SK-N-SH (cell line): ENCODE results near the gene CLEC20A. TPM values are rescaled to one million over a fixed set of nuclear protein-coding genes. Genes with fewer than 3 reads are reported as not detected.

Source experiments
- CTCF ChIA-PET: fragments of 300-600, 350-600 bp; formaldehyde crosslinking; extraction: SDS; loops from one replicate; lab custom pipeline; 2021; lab: Yijun Ruan, JAX
- POLR2A ChIA-PET: fragments of 350-600 bp; sonication (Branson Sonifier 250); formaldehyde crosslinking; extraction: SDS; loops from one replicate; lab custom pipeline; 2020; ENCODE audit warnings: antibody characterized with exemption, inconsistent platforms; lab: Yijun Ruan, JAX
- DNase-seq: peaks from one replicate; pipeline ENCODE4 v3.0.0; 2012
- H2AFZ ChIP-seq: fragments of 200-600 bp; sonication (generic); 2 replicates; pipeline ENCODE4 v1.8.1; 2016; ENCODE audit warnings: antibody characterized with exemption, mild to moderate bottlenecking, low read depth
- H3F3A ChIP-seq: fragments of 200-600 bp; sonication (generic); replicated peaks from 2 replicates; pipeline ENCODE3; 2016; ENCODE audit warnings: antibody characterized with exemption, mild to moderate bottlenecking; ENCODE audit not compliant: insufficient read depth
- H3K27ac ChIP-seq, 2 experiments: fragments of 200-500 bp in 1 of 2; fragments of 200-600 bp in 1 of 2; sonication (Bioruptor generic) in 1 of 2; sonication (generic), shearing (Covaris generic) in 1 of 2; 2 replicates each; pipeline versions ENCODE4 v1.5.1 to v1.6.1; 2014 to 2016; ENCODE audit warnings: low read depth in 2 of 2, inconsistent platforms in 1 of 2, low read length in 1 of 2, mild to moderate bottlenecking in 1 of 2, mixed read lengths in 1 of 2
- H3K27me3 ChIP-seq: fragments of 200-600 bp; sonication (generic), shearing (Covaris generic); 2 replicates; pipeline ENCODE4 v1.6.1; 2016; ENCODE audit warnings: mixed run types; ENCODE audit not compliant: insufficient read depth
- H3K36me3 ChIP-seq, 2 experiments: fragments of 200-500 bp in 1 of 2; fragments of 200-600 bp in 1 of 2; sonication (Bioruptor generic) in 1 of 2; sonication (generic) in 1 of 2; replicated peaks in 1 of 2; 2 replicates each; pipeline versions ENCODE3 to v1.5.1; 2014 to 2016; ENCODE audit warnings: low read length in 1 of 2, mild to moderate bottlenecking in 1 of 2; ENCODE audit not compliant: insufficient read depth in 2 of 2, control insufficient read depth in 1 of 2
- H3K4me1 ChIP-seq, 2 experiments: fragments of 200-500 bp in 1 of 2; fragments of 200-600 bp in 1 of 2; sonication (Bioruptor generic) in 1 of 2; sonication (generic), shearing (Covaris generic) in 1 of 2; 2 replicates each; pipeline versions ENCODE4 v1.5.1 to v1.6.1; 2014 to 2016; ENCODE audit warnings: low read depth in 1 of 2, low read length in 1 of 2, mixed run types in 1 of 2; ENCODE audit not compliant: insufficient read depth in 2 of 2, control insufficient read depth in 1 of 2
- H3K4me2 ChIP-seq: fragments of 200-600 bp; sonication (generic), shearing (Covaris generic); 2 replicates; pipeline ENCODE4 v1.6.1; 2017; ENCODE audit warnings: mixed run types
- H3K4me3 ChIP-seq, 2 experiments: fragments of 200-500 bp in 1 of 2; fragments of 200-600 bp in 1 of 2; sonication (Bioruptor generic) in 1 of 2; sonication (generic), shearing (Covaris generic) in 1 of 2; 2 replicates each; pipeline versions ENCODE4 v1.5.1 to v1.8.1; 2014 to 2016; ENCODE audit warnings: low read depth in 2 of 2, inconsistent platforms in 1 of 2, low read length in 1 of 2, mild to moderate bottlenecking in 1 of 2, mixed read lengths in 1 of 2, moderate library complexity in 1 of 2
- H3K79me2 ChIP-seq: fragments of 200-600 bp; sonication (generic); 2 replicates; pipeline ENCODE4 v1.8.1; 2017; ENCODE audit warnings: mild to moderate bottlenecking; ENCODE audit not compliant: insufficient read depth
- H3K9ac ChIP-seq: fragments of 200-600 bp; sonication (generic); 2 replicates; pipeline ENCODE4 v1.6.1; 2017; ENCODE audit warnings: mixed run types
- H3K9me2 ChIP-seq: fragments of 200-600 bp; sonication (generic); 2 replicates; pipeline ENCODE4 v1.6.1; 2017; ENCODE audit warnings: mixed run types
- H3K9me3 ChIP-seq: fragments of 200-600 bp; sonication (generic); 2 replicates; pipeline ENCODE4 v1.6.1; 2017; ENCODE audit warnings: mixed run types, mild to moderate bottlenecking, moderate library complexity
- H4K20me1 ChIP-seq: fragments of 200-600 bp; sonication (generic); 2 replicates; pipeline ENCODE4 v1.6.1; 2017; ENCODE audit warnings: mild to moderate bottlenecking, mixed run types; ENCODE audit not compliant: insufficient read depth
- CTCF ChIP-seq: fragments of 200-600 bp; sonication (generic); IDR thresholded peaks from 2 replicates; pipeline ENCODE4 v1.6.1; 2017; ENCODE audit warnings: antibody characterized with exemption, mild to moderate bottlenecking, moderate library complexity
- ELF1 ChIP-seq: IDR thresholded peaks from 2 replicates; pipeline ENCODE4 v1.4.0; 2012
- EP300 ChIP-seq, 2 experiments: IDR thresholded peaks; 2 replicates each; pipeline versions ENCODE4 v1.4.0 to v1.6.1; 2012; ENCODE audit warnings: borderline replicate concordance in 1 of 2, low read depth in 1 of 2, low read length in 1 of 2
- EZH2phosphoT487 ChIP-seq: fragments of 200-600 bp; sonication (generic); IDR thresholded peaks from 2 replicates; pipeline ENCODE4 v1.6.1; 2017; ENCODE audit warnings: low read depth, mixed run types, mild to moderate bottlenecking, antibody characterized with exemption, moderate library complexity, borderline replicate concordance
- FOSL2 ChIP-seq: IDR thresholded peaks from 2 replicates; pipeline ENCODE4 v1.4.0; 2012; ENCODE audit warnings: low read depth, mild to moderate bottlenecking, moderate library complexity, borderline replicate concordance
- FOXJ3 ChIP-seq: sonication (generic); formaldehyde crosslinking; IDR thresholded peaks from 2 replicates; pipeline ENCODE4 v1.5.1; 2020; ENCODE audit warnings: mild to moderate bottlenecking, missing genetic modification reagents
- FOXM1 ChIP-seq: IDR thresholded peaks from 2 replicates; pipeline ENCODE4 v1.4.0; 2012; ENCODE audit warnings: low read depth, mild to moderate bottlenecking
- GABPA ChIP-seq: IDR thresholded peaks from 2 replicates; pipeline ENCODE4 v1.4.0; 2012; ENCODE audit warnings: low read depth, mild to moderate bottlenecking
- GATA2 ChIP-seq: sonication (generic); formaldehyde crosslinking; IDR thresholded peaks from 2 replicates; pipeline ENCODE4 v1.5.0; 2020; ENCODE audit warnings: mild to moderate bottlenecking, missing genetic modification reagents
- IRF3 ChIP-seq: fragments of 150-350 bp; IDR thresholded peaks from 2 replicates; pipeline ENCODE4 v1.6.1; 2016; ENCODE audit warnings: mild to moderate bottlenecking, low read depth, low read length
- MAX ChIP-seq: IDR thresholded peaks from 2 replicates; pipeline ENCODE4 v1.4.0; 2012; ENCODE audit warnings: low read depth
- NRF1 ChIP-seq: IDR thresholded peaks from 2 replicates; pipeline ENCODE4 v1.6.1; 2012; ENCODE audit warnings: low read depth, mild to moderate bottlenecking, low read length
- POLR2AphosphoS5 ChIP-seq: IDR thresholded peaks from 2 replicates; pipeline ENCODE4 v1.6.1; 2012; ENCODE audit warnings: low read depth, low read length
- RAD21 ChIP-seq: IDR thresholded peaks from 2 replicates; pipeline ENCODE4 v1.6.1; 2012; ENCODE audit warnings: mild to moderate bottlenecking, low read length
- RCOR1 ChIP-seq: fragments of 150-350 bp; IDR thresholded peaks from 2 replicates; pipeline ENCODE4 v1.6.1; 2017; ENCODE audit warnings: antibody characterized with exemption, low read length
- RFX5 ChIP-seq: IDR thresholded peaks from 2 replicates; pipeline ENCODE4 v1.6.1; 2012; ENCODE audit warnings: mild to moderate bottlenecking, improper control_type of control experiment, low read length
- RXRA ChIP-seq: IDR thresholded peaks from 2 replicates; pipeline ENCODE4 v1.4.0; 2012; ENCODE audit warnings: low read depth, mild to moderate bottlenecking, borderline replicate concordance
- SIN3A ChIP-seq: IDR thresholded peaks from 2 replicates; pipeline ENCODE4 v1.6.1; 2012; ENCODE audit warnings: low read depth, mild to moderate bottlenecking, low read length, moderate library complexity, borderline replicate concordance
- SMC3 ChIP-seq: IDR thresholded peaks from 2 replicates; pipeline ENCODE4 v1.6.1; 2012; ENCODE audit warnings: low read depth, low read length, improper control_type of control experiment
- TAF1 ChIP-seq: IDR thresholded peaks from 2 replicates; pipeline ENCODE4 v1.6.1; 2012; ENCODE audit warnings: low read depth, mild to moderate bottlenecking, low read length, moderate library complexity, borderline replicate concordance
- TCF12 ChIP-seq: IDR thresholded peaks from 2 replicates; pipeline ENCODE4 v1.4.0; 2012
- USF1 ChIP-seq: IDR thresholded peaks from 2 replicates; pipeline ENCODE4 v1.4.0; 2012; ENCODE audit warnings: low read depth, borderline replicate concordance
- USF2 ChIP-seq: fragments of 150-350 bp; IDR thresholded peaks from 2 replicates; pipeline ENCODE4 v1.6.1; 2017; ENCODE audit warnings: antibody characterized with exemption, low read length, low read depth, borderline replicate concordance
- YY1 ChIP-seq: IDR thresholded peaks from 2 replicates; pipeline ENCODE4 v1.4.0; 2012; ENCODE audit warnings: low read depth, mild to moderate bottlenecking
- WGBS: methylation state at CpG from one replicate; pipeline ENCODE4 v1.1.6; 2017; ENCODE audit warnings: low lambda C conversion rate; 5-methylcytosine and 5-hydroxymethylcytosine counted together
- polyA plus RNA-seq, 3 experiments: library from polyadenylated mRNA; depleted of rRNA; stranded (reverse); fragments of >200 nt; gene quantifications; 2 replicates each; pipeline ENCODE4 v1.2.3, GENCODE V29; 2012

CLEC20A gene
- polyA plus RNA-seq, 1 of the 3 experiments (the other 2 are of a cell fraction): not detected

- CTCF ChIA-PET: no interaction called here
- TF ChIP-seq USF2 (no peak), EZH2phosphoT487 (no peak), FOSL2 (no peak), ELF1 (no peak), EP300 (IDR thresholded peaks at IDR 0.05; ENCODE audit: borderline replicate concordance in 1 of 2, low read depth in 1 of 2, low read length in 1 of 2) (no peak), RXRA (no peak), MAX (no peak), GATA2 (CRISPR knock-in tag) (no peak), RAD21 (no peak), IRF3 (no peak), YY1 (no peak), USF1 (no peak), GABPA (no peak), RCOR1 (no peak), SMC3 (no peak), NRF1 (no peak)
- TF ChIP-seq, all 33 proteins: peak for 0
- Histone ChIP-seq H3K4me1 (no peaks in the 10 kb centered on the region), H4K20me1 (no peaks in the 10 kb centered on the region), H3K79me2 (no peaks in the 10 kb centered on the region), H2AFZ (no peak overlapping the region), H3K9me2 (no peaks in the 10 kb centered on the region), H3K9ac (no peak overlapping the region), H3K27me3 (no peaks in the 10 kb centered on the region), H3K36me3 (peaks cover 22 to 36% of the 10 kb centered on the region in 2 experiments), H3F3A (no peaks in the 10 kb centered on the region), H3K4me3 (no peak overlapping the region), H3K9me3 (no peaks in the 10 kb centered on the region), H3K4me2 (no peak overlapping the region), H3K27ac (no peak overlapping the region)
- no peak for DNase-seq
- 94% methylated on average over 4 of the region's 4 CpGs for whole genome bisulfite sequencing
- POLR2A ChIA-PET: no interaction called here
These were observed 19.4 kb downstream of the CLEC20A start for GRCh38 chr1:178477373-178477772.

GRCh38 chr1:178472531-178472930 is 24.2 kb downstream of the CLEC20A start:
- CTCF ChIA-PET: interaction anchor here (1.3 kb wide), 1 partner anchor 9 kb away, joined by 3 read pairs; no protein-coding TSS in a partner anchor
- no peak overlapping the region for H3K27ac ChIP-seq
- no peak overlapping the region for H2AFZ ChIP-seq
- no peaks in the 10 kb centered on the region for H3K79me2 ChIP-seq
- no peak for DNase-seq
- H3K9ac ChIP-seq: no peak overlapping the region
- no peaks in the 10 kb centered on the region for H3K9me2 ChIP-seq
- no peaks in the 10 kb centered on the region for H3F3A ChIP-seq
- POLR2A ChIA-PET: no interaction called here
- H3K4me2 ChIP-seq: no peak overlapping the region
- peaks cover 37 to 48% of the 10 kb centered on the region in 2 experiments for H3K36me3 ChIP-seq
- no peaks in the 10 kb centered on the region for H3K27me3 ChIP-seq
- H3K9me3 ChIP-seq: no peaks in the 10 kb centered on the region
- H3K4me1 ChIP-seq: no peaks in the 10 kb centered on the region
- no peaks in the 10 kb centered on the region for H4K20me1 ChIP-seq
- H3K4me3 ChIP-seq: no peak overlapping the region
- no peak for TF ChIP-seq RAD21
- no peak for TF ChIP-seq EZH2phosphoT487
- TF ChIP-seq SIN3A: no peak
- no peak for TF ChIP-seq POLR2AphosphoS5
- TF ChIP-seq MAX: no peak
- TF ChIP-seq GABPA: no peak
- no peak for TF ChIP-seq CTCF
- TF ChIP-seq TAF1: no peak
- TF ChIP-seq RFX5: no peak
- no peak for TF ChIP-seq FOXJ3
- no peak for TF ChIP-seq FOXM1
- TF ChIP-seq TCF12: no peak
- no peak for TF ChIP-seq IRF3
